ENCODE results near the gene RHBDF2. TPM values are rescaled to one million over a fixed set of nuclear protein-coding genes. Genes with fewer than 3 reads are reported as not detected.

Gene RHBDF2
- total RNA-seq, 1 experiment from 2014 or later = 52.3 TPM

GRCh38 chr17:76521262-76521661 is 20.0 kb upstream of the RHBDF2 start:
- no TSS peak for BruUV-seq (replicated peaks)
- H3K4me2 ChIP-seq (ENCODE audit: low read length) = no peak overlapping the region
- POLR2A ChIA-PET (ENCODE audit: unreplicated experiment) = no interaction called here
- no peak for TF ChIP-seq CTCF (conservative IDR thresholded peaks at IDR 0.05; ENCODE audit: low read depth, low read length)
- TF ChIP-seq EZH2 (IDR thresholded peaks at IDR 0.05; ENCODE audit: low read length, unreplicated experiment) = no peak
- TF ChIP-seq EZH2phosphoT487 (IDR thresholded peaks at IDR 0.05; ENCODE audit: borderline replicate concordance, low read length) = no peak
- intact Hi-C loops (cut with micrococcal nuclease) = no loop called here
- CTCF ChIA-PET = interaction anchor here (0.5 kb wide), 1 partner anchor 183 kb away, joined by 3 read pairs; no protein-coding TSS in a partner anchor
- no peaks in the 10 kb centered on the region for H3F3A ChIP-seq (ENCODE audit: low read length, unreplicated experiment)
- H3K79me2 ChIP-seq (ENCODE audit: low read length) = no peaks in the 10 kb centered on the region
- no peak overlapping the region for H3K9ac ChIP-seq (ENCODE audit: low read length)
- H3K27me3 ChIP-seq (ENCODE audit: low read length) = no peaks in the 10 kb centered on the region
- no peak for ATAC-seq
- H3K27ac ChIP-seq (ENCODE audit: low read length) = no peak overlapping the region
- no peak for DNase-seq
- no peak overlapping the region for H3K4me3 ChIP-seq (ENCODE audit: low read length)
- H3K9me2 ChIP-seq (replicated peaks; ENCODE audit: low read length) = no peaks in the 10 kb centered on the region
- H3K4me1 ChIP-seq (ENCODE audit: insufficient read depth, low read length) = peaks cover 20% of the 10 kb centered on the region
- no peak overlapping the region for H2AFZ ChIP-seq (ENCODE audit: low read length)
- no peaks in the 10 kb centered on the region for H3K36me3 ChIP-seq (ENCODE audit: low read depth, low read length)
- no peaks in the 10 kb centered on the region for H4K20me1 ChIP-seq (ENCODE audit: low read length)
- H3K9me3 ChIP-seq (ENCODE audit: low read length) = no peaks in the 10 kb centered on the region

- no peaks in the 10 kb centered on the region for H3K27me3 ChIP-seq (ENCODE audit: low read length)
- H3F3A ChIP-seq (ENCODE audit: low read length, unreplicated experiment) = no peaks in the 10 kb centered on the region
- H3K4me3 ChIP-seq (ENCODE audit: low read length) = no peak overlapping the region
- BruUV-seq (replicated peaks) = no TSS peak
- TF ChIP-seq CTCF (conservative IDR thresholded peaks at IDR 0.05; ENCODE audit: low read depth, low read length) (no peak), EZH2 (IDR thresholded peaks at IDR 0.05; ENCODE audit: low read length, unreplicated experiment) (no peak), EZH2phosphoT487 (IDR thresholded peaks at IDR 0.05; ENCODE audit: borderline replicate concordance, low read length) (no peak)
- H3K36me3 ChIP-seq (ENCODE audit: low read depth, low read length) = no peaks in the 10 kb centered on the region
- intact Hi-C loops (cut with micrococcal nuclease) = no loop called here
- ChIA-PET POLR2A (ENCODE audit: unreplicated experiment) (no interaction called here), CTCF (no interaction called here)
- DNase-seq = no peak
- H3K9me3 ChIP-seq (ENCODE audit: low read length) = no peaks in the 10 kb centered on the region
- H3K27ac ChIP-seq (ENCODE audit: low read length) = no peak overlapping the region
- ATAC-seq = no peak
- no peaks in the 10 kb centered on the region for H4K20me1 ChIP-seq (ENCODE audit: low read length)
- no peaks in the 10 kb centered on the region for H3K9me2 ChIP-seq (replicated peaks; ENCODE audit: low read length)
- no peak overlapping the region for H2AFZ ChIP-seq (ENCODE audit: low read length)
- H3K4me1 ChIP-seq (ENCODE audit: insufficient read depth, low read length) = peaks cover 10% of the 10 kb centered on the region
- H3K79me2 ChIP-seq (ENCODE audit: low read length) = no peaks in the 10 kb centered on the region
- H3K4me2 ChIP-seq (ENCODE audit: low read length) = no peak overlapping the region
- no peak overlapping the region for H3K9ac ChIP-seq (ENCODE audit: low read length)
Observed at GRCh38 chr17:76519048-76519966, 18.1 kb upstream of the RHBDF2 start.

GRCh38 chr17:76517638-76518038 is 16.4 kb upstream of the RHBDF2 start:
- ChIA-PET CTCF (interaction anchor here (0.6 to 0.7 kb wide), 2 partner anchors 41 to 152 kb away, joined by 8 to 11 read pairs; no protein-coding TSS in a partner anchor), POLR2A (ENCODE audit: unreplicated experiment) (interaction anchor here (0.6 kb wide), 1 partner anchor 22 kb away, joined by 9 read pairs; no protein-coding TSS in a partner anchor)
- no TSS peak for BruUV-seq (replicated peaks)
- no peaks in the 10 kb centered on the region for H3K9me2 ChIP-seq (replicated peaks; ENCODE audit: low read length)
- H3K27me3 ChIP-seq (ENCODE audit: low read length) = no peaks in the 10 kb centered on the region
- peak; percentile 17 for DNase-seq
- no peaks in the 10 kb centered on the region for H3K79me2 ChIP-seq (ENCODE audit: low read length)
- no peaks in the 10 kb centered on the region for H3F3A ChIP-seq (ENCODE audit: low read length, unreplicated experiment)
- no peak overlapping the region for H3K4me3 ChIP-seq (ENCODE audit: low read length)
- peak; percentile 69 for ATAC-seq
- no peak overlapping the region for H3K27ac ChIP-seq (ENCODE audit: low read length)
- H3K9me3 ChIP-seq (ENCODE audit: low read length) = no peaks in the 10 kb centered on the region
- peak; percentile 30; the same call in 1 of the 2 replicates for TF ChIP-seq CTCF (conservative IDR thresholded peaks at IDR 0.05; ENCODE audit: low read depth, low read length)
- no peak for TF ChIP-seq EZH2phosphoT487 (IDR thresholded peaks at IDR 0.05; ENCODE audit: borderline replicate concordance, low read length)
- no peak for TF ChIP-seq EZH2 (IDR thresholded peaks at IDR 0.05; ENCODE audit: low read length, unreplicated experiment)
- intact Hi-C loops (cut with micrococcal nuclease) = no loop called here
- no peaks in the 10 kb centered on the region for H3K4me1 ChIP-seq (ENCODE audit: insufficient read depth, low read length)
- no peak overlapping the region for H3K4me2 ChIP-seq (ENCODE audit: low read length)
- no peaks in the 10 kb centered on the region for H3K36me3 ChIP-seq (ENCODE audit: low read depth, low read length)
- H4K20me1 ChIP-seq (ENCODE audit: low read length) = no peaks in the 10 kb centered on the region
- no peak overlapping the region for H3K9ac ChIP-seq (ENCODE audit: low read length)
- no peak overlapping the region for H2AFZ ChIP-seq (ENCODE audit: low read length)
